Subcutaneous adipose tissue (tissue), 4 donors: ENCODE data around the gene LGALS3BP. TPM values are rescaled to one million over a fixed set of nuclear protein-coding genes. Genes with fewer than 3 reads are reported as not detected.

Experiments used
- CTCF ChIP-seq: fragments of 450-650 bp; IDR thresholded peaks from one replicate; pipeline ENCODE4 v1.5.1; 2016; ENCODE audit warnings: low read depth, mild to moderate bottlenecking, control low read depth, antibody characterized with exemption, moderate library complexity
- total RNA-seq, 4 donors: library from RNA; depleted of rRNA; stranded (reverse); fragments of >200 nt; gene quantifications; one replicate each; pipeline ENCODE4 v1.1.0, GENCODE V29; 2016

The LGALS3BP gene
- total RNA-seq, 4 donors from 2014 or later: 237 to 556 (median 448) TPM

DNA sequence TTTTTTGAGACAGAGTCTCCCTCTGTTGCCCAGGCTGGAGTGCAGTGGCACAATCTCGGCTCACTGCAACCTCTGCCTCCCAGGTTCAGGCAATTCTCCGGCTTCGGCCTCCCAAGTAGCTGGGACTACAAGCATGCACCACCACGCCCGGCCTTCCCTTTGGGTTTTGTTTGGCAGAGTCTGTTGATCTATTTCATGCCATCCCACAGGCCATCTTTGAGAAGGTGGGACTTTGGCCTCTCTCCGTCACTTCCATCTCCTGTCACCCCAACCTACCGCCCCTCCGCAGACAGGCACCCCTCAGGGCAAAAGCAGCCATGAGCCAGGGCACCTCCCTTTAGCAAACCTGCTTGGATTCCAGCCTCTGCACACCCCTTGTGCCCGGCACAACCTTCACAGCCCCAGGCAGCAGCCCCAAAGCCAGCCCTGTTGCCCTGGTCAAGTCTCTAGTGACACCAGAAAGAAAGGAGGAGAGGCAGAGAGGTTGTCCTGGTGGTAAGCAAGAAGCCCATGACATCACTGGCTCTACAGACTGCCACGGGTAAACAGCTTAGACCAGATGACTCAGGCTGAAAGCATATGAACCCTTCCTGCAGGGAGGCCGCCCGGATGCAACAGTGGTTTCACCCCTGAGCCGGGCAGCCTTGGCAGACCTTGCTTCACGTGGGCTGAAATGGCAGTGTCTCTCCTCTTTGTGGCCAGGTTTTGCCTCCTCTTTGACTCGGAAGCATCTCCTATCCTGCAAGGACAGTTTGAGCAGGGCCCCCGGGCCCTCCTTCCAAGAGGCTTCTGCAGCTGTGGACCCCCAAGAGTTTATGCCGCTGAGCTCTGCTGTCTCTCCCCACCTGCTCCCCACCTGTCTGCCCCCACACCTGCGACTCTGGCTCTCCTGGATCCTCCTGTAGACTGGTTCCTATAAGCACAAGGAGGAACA is 46.4 kb downstream of the LGALS3BP start:
- no peak for TF ChIP-seq CTCF

GRCh38 chr17:78929908-78930775 is 49.6 kb downstream of the LGALS3BP start:
- no peak for TF ChIP-seq CTCF

DNA sequence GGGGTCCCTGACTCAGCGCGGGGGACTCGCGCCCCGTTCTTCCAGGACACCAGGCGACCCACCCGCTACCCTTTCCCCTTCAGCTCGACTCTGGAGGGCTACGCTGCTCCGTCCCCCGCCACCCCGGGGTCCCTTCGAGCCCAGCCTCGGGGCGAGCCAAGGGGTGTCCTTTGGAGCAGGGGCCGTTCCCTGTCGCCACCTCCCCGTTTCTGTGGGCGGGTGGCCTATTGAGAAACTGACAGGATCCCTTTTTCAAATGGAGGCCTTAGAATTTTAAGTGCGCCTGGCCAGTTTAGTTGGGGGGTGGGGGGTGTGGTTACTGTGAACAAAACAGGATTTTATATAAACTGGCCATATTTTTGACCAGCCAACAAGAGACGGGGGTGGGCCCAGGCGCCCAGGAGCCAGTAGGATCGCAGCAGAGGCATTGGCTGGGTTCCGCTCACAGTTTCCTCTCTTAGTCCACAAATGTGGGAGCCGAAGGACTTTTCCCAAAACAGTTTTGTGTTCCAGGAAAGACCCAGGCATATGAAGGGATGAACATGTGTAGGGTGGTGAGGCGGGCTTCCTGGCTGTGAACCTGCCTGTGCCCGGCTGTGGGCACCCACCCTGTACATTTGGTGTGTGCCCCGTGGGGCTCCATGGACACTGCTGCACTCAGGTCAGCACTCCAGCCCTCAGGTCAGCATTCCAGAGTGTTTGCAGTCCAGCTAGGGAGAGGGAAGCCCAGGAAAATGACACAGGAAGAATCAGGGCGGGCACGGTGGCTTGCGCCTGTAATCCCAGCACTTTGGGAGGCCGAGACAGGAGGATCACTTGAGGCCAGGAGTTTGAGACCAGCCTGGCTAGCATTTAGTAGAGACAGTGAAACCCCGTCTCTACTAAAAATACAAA is 53.8 kb downstream of the LGALS3BP start:
- no peak for TF ChIP-seq CTCF

DNA sequence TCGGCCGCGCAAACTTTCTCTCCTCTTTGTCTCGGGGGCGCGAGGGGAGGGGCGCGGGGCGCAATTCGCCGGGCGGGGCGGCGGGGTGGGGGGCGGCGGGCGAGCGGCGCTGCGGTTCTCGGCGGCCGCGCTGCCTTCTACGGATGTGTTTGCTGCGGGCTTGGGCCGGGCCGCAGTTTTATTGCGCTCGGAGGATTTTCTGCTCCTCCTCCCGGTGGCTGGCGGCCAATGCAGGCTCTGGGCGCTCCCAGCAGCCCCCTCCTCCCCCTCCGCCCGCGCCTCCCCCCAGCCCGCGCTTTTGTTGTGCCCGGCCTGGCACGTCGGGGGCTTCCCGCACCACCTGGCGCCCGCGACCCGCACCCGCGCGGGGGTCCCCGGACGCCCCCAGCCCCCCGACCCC is 54.5 kb downstream of the LGALS3BP start, which contains the start of gene TIMP2:
TSS of gene TIMP2 (minus strand) at position 154 of the 400 bp plus-strand sequence. CDS start 299 bp downstream, outside the sequence.
- TF ChIP-seq CTCF: no peak

DNA sequence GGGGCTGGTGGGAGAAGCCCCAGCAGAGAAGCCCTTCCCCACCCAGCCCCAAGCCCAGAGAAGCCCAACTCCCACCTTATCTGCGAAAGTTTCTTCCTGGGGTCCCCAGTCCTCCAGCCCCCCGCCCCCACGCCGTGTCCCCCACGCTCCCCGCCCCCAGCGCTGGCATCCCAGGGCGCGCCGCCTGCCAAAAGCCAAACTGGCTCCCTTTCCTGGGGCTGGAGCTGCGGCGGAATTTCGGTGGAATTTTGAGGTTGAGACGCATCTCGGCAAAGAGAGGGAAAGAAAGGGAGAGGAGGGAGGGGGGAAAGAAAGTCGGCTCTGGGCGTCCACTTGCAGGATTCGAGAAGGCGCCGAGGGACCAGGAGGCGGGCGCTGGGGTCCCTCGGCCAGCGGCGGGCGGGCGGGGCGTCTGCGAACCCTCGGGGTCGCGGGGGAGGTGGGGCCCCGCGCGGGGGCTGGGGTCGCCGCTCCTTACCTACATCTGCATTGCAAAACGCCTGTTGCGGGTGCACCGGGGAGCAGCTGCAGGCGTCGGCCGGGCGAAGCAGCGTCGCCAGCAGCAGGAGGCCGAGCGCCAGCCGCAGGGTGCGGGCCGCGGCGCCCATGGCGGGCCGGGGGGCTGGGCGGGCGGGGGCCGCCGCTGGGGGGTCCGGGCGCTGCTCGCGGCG is 55.1 kb downstream of the LGALS3BP start:
- no peak for TF ChIP-seq CTCF

DNA sequence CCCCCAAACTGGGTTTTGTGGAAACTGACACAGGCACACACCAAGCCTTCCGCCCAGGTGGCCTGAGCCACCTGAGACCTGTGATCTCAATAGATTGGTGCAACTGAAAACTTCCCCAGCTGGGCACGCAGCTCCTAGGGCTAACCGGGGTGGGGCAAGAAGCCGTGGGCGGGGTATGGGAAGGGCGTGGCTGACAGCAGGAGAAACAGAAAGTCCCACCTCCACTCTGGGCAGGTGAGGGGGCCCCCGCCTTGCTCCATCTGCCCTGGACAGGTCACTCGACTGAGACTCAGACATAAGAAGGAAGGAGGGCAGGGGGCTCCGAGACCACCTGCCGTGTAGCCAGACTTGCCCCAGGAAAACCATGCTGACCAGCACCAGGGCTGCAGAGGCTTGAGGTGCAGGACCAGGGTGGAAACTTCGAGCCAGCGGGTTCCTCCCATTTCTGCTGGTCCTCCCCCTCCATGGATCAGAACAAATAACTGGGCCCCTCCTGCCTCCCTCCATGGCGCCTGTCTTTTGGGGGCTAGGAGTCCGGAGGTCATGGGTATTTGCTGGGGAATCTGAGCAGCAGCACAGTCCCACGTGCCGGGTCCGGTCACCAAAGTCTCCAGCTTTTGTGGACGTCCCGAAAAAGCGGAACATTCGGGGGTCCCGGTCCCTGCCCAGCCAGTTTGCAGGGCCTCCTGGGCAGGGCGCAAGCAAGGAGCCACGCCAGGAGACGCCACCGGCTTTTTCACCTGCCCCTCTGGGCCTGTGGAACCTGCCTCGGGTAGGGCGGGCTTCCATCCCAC is 55.9 kb downstream of the LGALS3BP start:
- no peak for TF ChIP-seq CTCF
